ENCODE data around the gene DGKB.

Gene DGKB

GRCh38 chr7:14179781-14180180, 722.8 kb downstream of the DGKB start:
- H3K4me3 Mint-ChIP-seq, result no peak overlapping the region
- no peaks in the 10 kb centered on the region for H3K4me1 Mint-ChIP-seq (ENCODE audit: low read depth)
- no peaks in the 10 kb centered on the region for H3K36me3 Mint-ChIP-seq (ENCODE audit: low read depth)
- H3K27ac Mint-ChIP-seq, result no peak overlapping the region
- H3K9me3 Mint-ChIP-seq, result no peaks in the 10 kb centered on the region
- no peaks in the 10 kb centered on the region for H3K27me3 Mint-ChIP-seq

- H3K27me3 Mint-ChIP-seq, result no peaks in the 10 kb centered on the region
- H3K4me1 Mint-ChIP-seq (ENCODE audit: low read depth), result no peaks in the 10 kb centered on the region
- H3K27ac Mint-ChIP-seq, result no peak overlapping the region
- no peaks in the 10 kb centered on the region for H3K36me3 Mint-ChIP-seq (ENCODE audit: low read depth)
- no peak overlapping the region for H3K4me3 Mint-ChIP-seq
- peaks cover 3% of the 10 kb centered on the region for H3K9me3 Mint-ChIP-seq
These were observed 724.7 kb downstream of the DGKB start for GRCh38 chr7:14177876-14178275.

- Mint-ChIP-seq H3K4me3 (no peak overlapping the region), H3K36me3 (ENCODE audit: low read depth) (no peaks in the 10 kb centered on the region), H3K4me1 (ENCODE audit: low read depth) (no peaks in the 10 kb centered on the region)
These were observed 731.7 kb downstream of the DGKB start for GRCh38 chr7:14170872-14171271.

GRCh38 chr7:14158111-14158510, 744.4 kb downstream of the DGKB start:
- Mint-ChIP-seq H3K27ac (no peak overlapping the region), H3K27me3 (no peaks in the 10 kb centered on the region), H3K4me3 (no peak overlapping the region), H3K9me3 (peaks cover 16% of the 10 kb centered on the region), H3K36me3 (ENCODE audit: low read depth) (no peaks in the 10 kb centered on the region), H3K4me1 (ENCODE audit: low read depth) (no peaks in the 10 kb centered on the region)

More at GRCh38 chr7:14170872-14171271, 731.7 kb downstream of the DGKB start:
- peaks cover 18% of the 10 kb centered on the region for H3K9me3 Mint-ChIP-seq
- H3K27ac Mint-ChIP-seq, result no peak overlapping the region
- H3K27me3 Mint-ChIP-seq, result no peaks in the 10 kb centered on the region

GRCh38 chr7:14156436-14156835, 746.1 kb downstream of the DGKB start:
- Mint-ChIP-seq H3K27ac (no peak overlapping the region), H3K4me1 (ENCODE audit: low read depth) (no peaks in the 10 kb centered on the region), H3K36me3 (ENCODE audit: low read depth) (no peaks in the 10 kb centered on the region), H3K9me3 (peaks cover 16% of the 10 kb centered on the region), H3K27me3 (no peaks in the 10 kb centered on the region), H3K4me3 (no peak overlapping the region)

GRCh38 chr7:14148974-14149373, 753.6 kb downstream of the DGKB start:
- Mint-ChIP-seq H3K4me3 (no peak overlapping the region), H3K27ac (no peak overlapping the region), H3K4me1 (ENCODE audit: low read depth) (no peaks in the 10 kb centered on the region), H3K27me3 (no peaks in the 10 kb centered on the region), H3K36me3 (ENCODE audit: low read depth) (no peaks in the 10 kb centered on the region), H3K9me3 (no peaks in the 10 kb centered on the region)

- Mint-ChIP-seq H3K9me3 (no peaks in the 10 kb centered on the region), H3K4me3 (no peak overlapping the region), H3K27me3 (no peaks in the 10 kb centered on the region), H3K4me1 (ENCODE audit: low read depth) (no peaks in the 10 kb centered on the region), H3K27ac (no peak overlapping the region), H3K36me3 (ENCODE audit: low read depth) (no peaks in the 10 kb centered on the region)
These were observed 755.0 kb downstream of the DGKB start for GRCh38 chr7:14147532-14147931.

- no peaks in the 10 kb centered on the region for H3K36me3 Mint-ChIP-seq (ENCODE audit: low read depth)
- H3K4me3 Mint-ChIP-seq, result no peak overlapping the region
- H3K9me3 Mint-ChIP-seq, result no peaks in the 10 kb centered on the region
- H3K27ac Mint-ChIP-seq, result no peak overlapping the region
- no peaks in the 10 kb centered on the region for H3K4me1 Mint-ChIP-seq (ENCODE audit: low read depth)
- no peaks in the 10 kb centered on the region for H3K27me3 Mint-ChIP-seq
These were observed 758.0 kb downstream of the DGKB start for GRCh38 chr7:14144538-14144937.

GRCh38 chr7:14144109-14144508, 758.4 kb downstream of the DGKB start:
- Mint-ChIP-seq H3K36me3 (ENCODE audit: low read depth) (no peaks in the 10 kb centered on the region), H3K9me3 (no peaks in the 10 kb centered on the region)

GRCh38 chr7:14137676-14138075, 764.9 kb downstream of the DGKB start:
- H3K36me3 Mint-ChIP-seq (ENCODE audit: low read depth), result no peaks in the 10 kb centered on the region
- H3K27ac Mint-ChIP-seq, result no peak overlapping the region
- H3K27me3 Mint-ChIP-seq, result no peaks in the 10 kb centered on the region
- H3K4me1 Mint-ChIP-seq (ENCODE audit: low read depth), result no peaks in the 10 kb centered on the region
- H3K9me3 Mint-ChIP-seq, result no peaks in the 10 kb centered on the region
- no peak overlapping the region for H3K4me3 Mint-ChIP-seq

More at GRCh38 chr7:14144109-14144508, 758.4 kb downstream of the DGKB start:
- Mint-ChIP-seq H3K27me3 (no peaks in the 10 kb centered on the region), H3K4me1 (ENCODE audit: low read depth) (no peaks in the 10 kb centered on the region), H3K27ac (no peak overlapping the region), H3K4me3 (no peak overlapping the region)

GRCh38 chr7:14133752-14134151, 768.8 kb downstream of the DGKB start:
- no peaks in the 10 kb centered on the region for H3K9me3 Mint-ChIP-seq
- no peaks in the 10 kb centered on the region for H3K4me1 Mint-ChIP-seq (ENCODE audit: low read depth)
- no peak overlapping the region for H3K27ac Mint-ChIP-seq
- H3K4me3 Mint-ChIP-seq, result no peak overlapping the region
- H3K27me3 Mint-ChIP-seq, result no peaks in the 10 kb centered on the region
- H3K36me3 Mint-ChIP-seq (ENCODE audit: low read depth), result no peaks in the 10 kb centered on the region

GRCh38 chr7:14125998-14126397, 776.6 kb downstream of the DGKB start:
- Mint-ChIP-seq H3K4me1 (ENCODE audit: low read depth) (no peaks in the 10 kb centered on the region), H3K27me3 (no peaks in the 10 kb centered on the region), H3K27ac (no peak overlapping the region), H3K9me3 (no peaks in the 10 kb centered on the region), H3K36me3 (ENCODE audit: low read depth) (no peaks in the 10 kb centered on the region), H3K4me3 (no peak overlapping the region)

- Mint-ChIP-seq H3K9me3 (no peaks in the 10 kb centered on the region), H3K27me3 (no peaks in the 10 kb centered on the region), H3K4me1 (ENCODE audit: low read depth) (no peaks in the 10 kb centered on the region), H3K27ac (no peak overlapping the region), H3K36me3 (ENCODE audit: low read depth) (no peaks in the 10 kb centered on the region), H3K4me3 (no peak overlapping the region)
These were observed 777.8 kb downstream of the DGKB start for GRCh38 chr7:14124716-14125115.

GRCh38 chr7:14123923-14124322, 778.6 kb downstream of the DGKB start:
- no peak overlapping the region for H3K4me3 Mint-ChIP-seq
- H3K27me3 Mint-ChIP-seq, result no peaks in the 10 kb centered on the region
- H3K27ac Mint-ChIP-seq, result no peak overlapping the region
- no peaks in the 10 kb centered on the region for H3K9me3 Mint-ChIP-seq
- no peaks in the 10 kb centered on the region for H3K4me1 Mint-ChIP-seq (ENCODE audit: low read depth)
- H3K36me3 Mint-ChIP-seq (ENCODE audit: low read depth), result no peaks in the 10 kb centered on the region

- Mint-ChIP-seq H3K27ac (no peak overlapping the region), H3K4me1 (ENCODE audit: low read depth) (no peaks in the 10 kb centered on the region), H3K36me3 (ENCODE audit: low read depth) (no peaks in the 10 kb centered on the region), H3K4me3 (no peak overlapping the region), H3K9me3 (no peaks in the 10 kb centered on the region), H3K27me3 (no peaks in the 10 kb centered on the region)
These were observed 786.9 kb downstream of the DGKB start for GRCh38 chr7:14115701-14116100.

GRCh38 chr7:14104861-14105260, 797.7 kb downstream of the DGKB start:
- H3K36me3 Mint-ChIP-seq (ENCODE audit: low read depth), result no peaks in the 10 kb centered on the region
- H3K27me3 Mint-ChIP-seq, result no peaks in the 10 kb centered on the region
- no peak overlapping the region for H3K4me3 Mint-ChIP-seq
- no peaks in the 10 kb centered on the region for H3K9me3 Mint-ChIP-seq
- no peak overlapping the region for H3K27ac Mint-ChIP-seq
- no peaks in the 10 kb centered on the region for H3K4me1 Mint-ChIP-seq (ENCODE audit: low read depth)
